ENCODE results near the gene HLCS.

The HLCS gene

DNA sequence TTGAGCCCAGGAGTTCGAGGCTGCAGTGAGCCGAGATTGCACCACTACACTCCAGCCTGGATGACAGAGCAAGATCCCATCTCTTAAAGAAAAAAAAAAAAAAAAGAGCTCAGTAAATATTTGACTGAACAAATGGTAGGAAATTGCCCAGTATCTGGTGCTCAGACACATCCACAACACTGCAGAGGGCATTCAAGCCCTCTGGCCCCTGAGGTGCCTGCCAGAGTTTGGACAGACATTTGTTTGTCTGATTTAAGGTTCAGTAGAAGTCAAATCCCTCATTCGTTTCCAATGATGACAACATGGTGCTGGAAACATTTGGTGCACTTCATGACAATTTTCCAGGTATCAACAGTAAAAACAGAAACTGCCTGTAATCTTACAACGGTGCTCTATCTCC, 86.6 kb downstream of the HLCS start:
- DNase-seq = no peak

- DNase-seq = no peak
These were observed 88.7 kb downstream of the HLCS start for GRCh38 chr21:36877741-36878140.

- no peak for DNase-seq
These were observed 91.8 kb downstream of the HLCS start for GRCh38 chr21:36874665-36875064.

DNA sequence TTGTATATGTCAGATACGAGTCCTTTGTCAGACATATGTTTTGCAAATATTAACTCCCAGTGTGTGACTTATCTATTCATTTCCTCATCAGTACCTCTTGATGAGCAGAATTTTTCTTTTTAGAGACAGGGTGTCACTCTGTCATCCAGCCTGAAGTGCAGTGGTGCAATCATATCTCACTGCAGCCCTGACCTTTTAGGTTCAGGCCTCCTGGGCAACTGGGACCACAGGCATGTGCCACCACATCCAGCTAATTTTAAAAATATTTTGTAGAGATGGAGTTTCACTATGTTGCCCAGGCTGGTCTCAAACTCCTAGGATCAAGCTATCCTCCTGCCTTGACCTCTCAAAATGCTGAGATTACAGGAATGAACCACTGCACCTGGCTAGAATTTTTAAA, 93.0 kb downstream of the HLCS start:
- no peak for DNase-seq

- DNase-seq = no peak
These were observed 99.1 kb downstream of the HLCS start for GRCh38 chr21:36867291-36867905.

GRCh38 chr21:36866419-36866818, 100.0 kb downstream of the HLCS start:
- no peak for DNase-seq

GRCh38 chr21:36864974-36865373, 101.5 kb downstream of the HLCS start:
- DNase-seq = no peak

DNA sequence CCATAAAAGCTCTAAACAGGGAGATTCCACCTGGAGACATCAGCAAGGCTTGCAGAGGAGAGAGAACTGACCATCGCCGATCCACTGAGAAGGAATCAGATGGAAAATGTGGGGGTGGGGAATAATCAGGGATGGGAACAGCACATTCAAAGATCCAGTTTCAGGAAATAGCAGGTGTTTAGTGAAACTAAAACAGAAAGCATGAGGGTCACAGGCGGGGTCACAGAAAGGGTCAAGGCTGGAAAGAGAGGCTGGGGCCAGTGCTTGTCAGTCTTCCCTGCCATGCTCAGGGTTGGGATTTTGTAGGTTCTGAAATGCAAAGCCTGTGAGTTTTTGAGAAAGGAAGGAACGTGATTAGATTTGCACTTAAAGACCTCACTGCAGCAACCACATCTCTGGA, 103.2 kb downstream of the HLCS start:
- no peak for DNase-seq

DNA sequence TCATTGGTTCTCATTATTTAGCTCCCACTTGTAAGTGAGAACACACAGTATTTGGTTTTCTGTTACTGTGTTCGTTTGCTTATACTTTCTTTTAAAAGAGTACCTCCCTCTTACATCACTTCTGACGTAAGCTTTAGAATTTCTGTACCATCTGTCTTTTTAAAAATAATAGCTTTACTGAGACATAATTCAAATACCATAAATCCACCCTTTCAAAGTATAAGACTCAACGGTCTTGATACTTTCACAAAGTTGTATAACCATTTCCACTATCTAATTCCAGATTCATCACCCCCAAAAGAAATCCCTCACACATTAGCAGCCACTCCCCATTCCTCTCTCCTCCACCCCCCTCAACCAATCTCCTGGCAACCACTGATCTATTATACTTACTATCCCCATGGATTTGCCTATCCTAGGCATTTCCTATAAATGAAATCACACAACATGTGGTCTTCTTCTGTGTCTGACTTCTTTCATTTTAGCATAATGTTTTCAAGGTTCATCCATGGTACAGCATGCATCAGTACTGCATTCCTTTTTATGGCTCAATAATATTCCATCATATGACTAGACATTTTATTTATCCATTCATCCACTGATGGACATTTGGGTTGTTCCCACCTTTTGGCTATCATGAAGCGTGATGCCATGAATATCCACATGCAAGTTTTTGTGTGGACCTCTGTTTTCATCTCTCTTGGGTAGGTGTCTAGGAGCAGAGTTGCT, 104.7 kb downstream of the HLCS start:
- no peak for DNase-seq

GRCh38 chr21:36860736-36861594, 105.5 kb downstream of the HLCS start:
- no peak for DNase-seq

DNA sequence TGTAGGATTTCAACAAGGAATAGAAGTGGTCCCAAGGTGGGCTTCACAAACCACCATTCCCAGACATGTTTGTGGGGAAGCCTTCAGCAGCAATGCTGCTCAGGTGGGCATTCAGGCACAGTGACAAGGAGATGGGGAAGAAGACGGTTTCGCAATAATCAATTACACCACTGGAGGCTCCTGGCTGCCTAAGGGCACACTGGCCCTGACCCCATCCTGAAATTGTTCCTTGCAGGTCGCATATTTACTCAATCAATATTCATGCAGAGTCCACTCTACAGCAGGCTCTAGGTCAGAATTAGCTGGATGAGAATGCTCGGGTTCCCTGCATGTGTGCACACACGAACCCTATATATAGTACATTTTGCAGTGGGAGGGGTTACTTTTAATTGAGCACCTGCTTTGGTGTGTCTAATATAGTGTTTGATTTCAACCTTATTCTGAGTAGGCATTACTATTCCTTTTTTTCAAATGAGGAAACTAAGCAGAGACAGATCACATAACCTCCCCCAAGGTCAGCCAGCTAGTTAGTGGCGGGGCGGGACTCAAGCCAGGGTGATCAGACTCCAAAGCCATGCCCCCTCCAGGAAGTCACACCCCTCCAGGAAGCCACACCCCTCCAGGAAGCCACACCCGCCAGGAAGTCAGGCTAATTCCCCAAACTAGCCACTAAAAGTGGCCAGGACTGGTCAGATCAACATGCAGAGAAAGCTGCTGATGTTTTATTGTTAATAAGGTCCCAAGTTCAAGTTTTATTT, 106.5 kb downstream of the HLCS start:
- DNase-seq = no peak

DNA sequence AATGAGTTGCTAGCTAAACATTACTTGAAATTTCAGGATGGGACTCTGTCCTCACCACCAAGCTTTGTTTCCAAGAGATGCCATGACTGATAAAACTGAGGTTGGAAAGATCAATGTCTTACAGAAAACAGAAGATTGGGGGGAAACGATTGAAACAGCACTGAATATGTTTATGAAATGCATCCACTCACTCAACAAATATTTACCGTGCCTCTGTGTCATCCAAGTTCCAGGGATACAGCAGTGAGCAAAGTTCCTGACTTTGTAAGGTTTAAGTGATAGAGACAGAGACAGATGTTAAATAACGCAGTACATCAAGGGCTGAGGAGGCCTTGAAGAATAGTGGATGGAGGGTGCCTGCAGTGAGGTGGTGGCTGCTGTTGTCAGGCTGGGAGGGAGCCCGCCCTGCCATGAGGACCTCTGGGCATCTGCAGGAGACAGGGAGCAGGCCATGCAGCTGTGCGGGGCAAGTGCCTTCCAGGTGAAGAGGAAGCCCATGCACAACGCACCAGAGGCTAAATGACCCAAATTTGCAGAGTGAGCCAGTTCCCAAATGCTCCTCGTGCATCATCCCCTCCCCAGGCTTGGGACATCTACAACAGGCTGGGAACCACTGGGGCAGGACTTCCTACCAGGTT, 108.0 kb downstream of the HLCS start:
- DNase-seq = no peak

DNA sequence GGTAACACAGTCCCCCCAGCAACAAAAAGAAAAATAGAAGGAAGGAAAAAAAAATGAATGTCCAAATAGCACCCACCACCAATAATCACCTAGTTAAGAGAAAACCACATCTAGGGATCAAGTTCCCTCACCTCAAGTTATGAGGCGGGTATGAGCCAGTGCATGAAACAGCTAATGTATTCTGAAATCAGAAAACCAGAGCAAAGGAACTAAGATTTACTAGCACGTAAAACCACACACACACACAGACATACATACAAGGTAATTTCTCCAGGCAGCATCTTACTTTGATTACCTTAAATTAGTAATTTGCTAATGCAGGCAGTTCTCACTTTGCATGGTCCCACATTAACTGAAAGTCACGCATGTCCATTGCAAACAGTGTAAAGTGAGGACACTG, 109.8 kb downstream of the HLCS start:
- DNase-seq = no peak

GRCh38 chr21:36854391-36854790, 112.1 kb downstream of the HLCS start:
- DNase-seq = peak; percentile 38

DNA sequence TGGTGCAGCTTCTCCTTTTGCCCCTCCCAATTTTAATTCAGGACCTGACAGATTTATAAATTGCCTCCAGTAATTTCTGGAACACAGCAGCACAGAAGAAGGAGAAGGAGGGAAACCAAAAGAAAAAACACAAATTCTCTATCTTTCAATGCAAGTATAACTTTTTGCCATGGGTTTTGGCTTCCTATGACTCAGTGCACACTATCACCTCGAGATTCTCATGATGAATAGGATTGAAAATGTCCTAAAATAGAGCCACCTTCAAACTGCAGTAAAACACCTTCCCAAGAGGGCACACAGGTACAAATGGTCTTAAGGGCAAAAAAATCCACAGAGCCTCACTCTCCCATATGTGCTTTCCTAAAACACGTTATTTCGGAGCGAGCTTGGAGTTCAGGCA, 113.6 kb downstream of the HLCS start:
- no peak for DNase-seq

GRCh38 chr21:36852293-36852692, 114.2 kb downstream of the HLCS start:
- DNase-seq = peak; percentile 32

GRCh38 chr21:36851121-36851520, 115.3 kb downstream of the HLCS start:
- no peak for DNase-seq

DNA sequence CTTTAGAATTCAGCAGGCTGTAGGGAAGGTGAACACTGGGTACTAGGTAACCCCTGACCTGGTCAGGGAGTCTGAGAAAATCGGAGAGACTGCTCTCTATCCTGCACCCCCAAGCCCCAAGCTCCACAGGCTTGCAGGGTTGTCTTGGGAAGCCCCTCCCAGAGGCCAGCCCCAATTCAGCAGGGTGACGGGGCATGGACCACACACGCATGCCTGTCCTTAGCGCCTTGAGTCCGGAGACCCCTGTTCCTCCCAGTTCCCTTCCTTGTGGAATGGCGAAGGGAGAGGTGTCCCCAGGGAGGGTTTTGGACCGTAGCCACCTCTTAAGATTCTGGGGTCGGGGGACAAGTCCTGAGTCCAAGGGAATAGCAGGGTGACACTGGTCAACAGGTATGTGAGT, 116.1 kb downstream of the HLCS start:
- DNase-seq = no peak

GRCh38 chr21:36849461-36850105, 116.9 kb downstream of the HLCS start:
- DNase-seq = no peak

DNA sequence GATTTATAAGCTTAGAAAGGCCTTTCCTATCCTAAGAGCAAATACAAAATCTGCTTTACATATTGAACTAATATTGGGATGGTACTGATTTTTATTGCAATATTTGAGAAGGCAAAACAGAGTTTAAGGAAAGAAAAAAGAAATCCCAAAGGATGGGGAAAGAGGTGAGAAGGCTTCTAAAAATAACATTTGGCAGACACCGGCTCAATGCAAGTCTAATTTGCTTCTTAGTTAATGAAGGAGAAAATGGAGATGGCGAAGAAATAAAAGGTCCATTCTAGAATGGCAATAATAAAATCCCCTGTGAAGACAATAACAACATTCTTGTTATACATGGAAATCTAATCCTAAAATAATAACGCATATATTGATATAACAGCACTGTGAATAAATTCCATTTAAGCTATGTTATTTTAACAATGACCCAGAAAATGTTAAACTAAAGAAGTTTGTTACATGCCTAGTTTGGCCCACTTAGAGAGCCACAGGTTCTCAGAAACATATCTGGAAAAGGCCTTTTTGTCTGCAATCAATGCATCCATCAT, 117.7 kb downstream of the HLCS start:
- DNase-seq = no peak

DNA sequence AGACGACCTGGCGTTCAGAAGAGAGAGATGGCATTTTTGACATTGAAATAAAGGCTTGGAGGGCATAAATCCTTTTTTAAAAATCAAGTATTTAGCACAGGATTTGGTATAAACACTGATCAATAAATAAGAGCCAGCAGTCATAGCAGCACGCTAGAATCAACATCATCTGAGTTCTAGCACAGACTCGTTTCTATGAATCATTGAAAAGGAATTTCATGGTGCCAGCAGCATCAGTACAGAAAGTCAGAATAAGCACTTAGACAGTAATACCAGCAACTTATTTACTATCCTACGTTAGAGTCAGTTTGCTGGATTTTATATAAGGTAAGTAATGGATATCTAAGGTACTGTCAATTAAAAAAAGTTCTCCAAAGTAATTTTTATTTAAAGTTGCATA, 119.3 kb downstream of the HLCS start:
- peak; percentile 52 for DNase-seq

- DNase-seq = no peak
These were observed 119.8 kb downstream of the HLCS start for GRCh38 chr21:36846631-36847030.

Measured in NCI-H446 treated with DMSO at 0.1 percent for 48 hours (cell line).